ENCODE results near the gene RBM34.

DNA sequence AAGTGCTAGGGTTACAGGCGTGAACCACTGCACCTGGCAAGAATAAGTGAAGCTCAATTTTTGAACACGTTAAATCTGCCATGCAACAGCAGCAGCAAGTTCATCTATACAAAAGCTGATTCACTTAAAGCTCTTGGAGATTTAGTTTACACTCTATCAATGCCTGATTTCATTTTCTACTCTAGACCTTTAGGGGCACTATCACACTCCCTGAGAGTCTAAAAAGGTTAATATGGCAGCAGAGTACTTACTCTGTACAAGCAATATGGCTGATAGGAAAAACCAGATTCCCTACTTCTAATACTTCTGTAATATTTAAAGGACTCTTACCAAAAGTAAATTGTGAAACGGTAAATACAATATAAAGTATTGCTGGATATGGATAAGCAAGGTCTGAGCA lies 4.8 kb downstream of the RBM34 start:
- TF ChIP-seq, protein P1, sequence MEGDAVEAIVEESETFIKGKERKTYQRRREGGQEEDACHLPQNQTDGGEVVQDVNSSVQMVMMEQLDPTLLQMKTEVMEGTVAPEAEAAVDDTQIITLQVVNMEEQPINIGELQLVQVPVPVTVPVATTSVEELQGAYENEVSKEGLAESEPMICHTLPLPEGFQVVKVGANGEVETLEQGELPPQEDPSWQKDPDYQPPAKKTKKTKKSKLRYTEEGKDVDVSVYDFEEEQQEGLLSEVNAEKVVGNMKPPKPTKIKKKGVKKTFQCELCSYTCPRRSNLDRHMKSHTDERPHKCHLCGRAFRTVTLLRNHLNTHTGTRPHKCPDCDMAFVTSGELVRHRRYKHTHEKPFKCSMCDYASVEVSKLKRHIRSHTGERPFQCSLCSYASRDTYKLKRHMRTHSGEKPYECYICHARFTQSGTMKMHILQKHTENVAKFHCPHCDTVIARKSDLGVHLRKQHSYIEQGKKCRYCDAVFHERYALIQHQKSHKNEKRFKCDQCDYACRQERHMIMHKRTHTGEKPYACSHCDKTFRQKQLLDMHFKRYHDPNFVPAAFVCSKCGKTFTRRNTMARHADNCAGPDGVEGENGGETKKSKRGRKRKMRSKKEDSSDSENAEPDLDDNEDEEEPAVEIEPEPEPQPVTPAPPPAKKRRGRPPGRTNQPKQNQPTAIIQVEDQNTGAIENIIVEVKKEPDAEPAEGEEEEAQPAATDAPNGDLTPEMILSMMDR (conservative IDR thresholded peaks at IDR 0.05; ENCODE audit: low read length): peak; percentile 50
- TF ChIP-seq EZH2phosphoT487 (IDR thresholded peaks at IDR 0.05; ENCODE audit: borderline replicate concordance): no peak

Data from Loucy (cell line).